Stimulated activated naive CD4-positive, alpha-beta T cell treated with Interleukin-2 at 50 U/mL for 16 hours (primary cell): Measurements from ENCODE around the gene NOC2L.

ENCODE experiments used
- DNase-seq: peaks from one replicate; lab custom pipeline; 2025; lab: John Stamatoyannopoulos, UW

Gene NOC2L

DNA sequence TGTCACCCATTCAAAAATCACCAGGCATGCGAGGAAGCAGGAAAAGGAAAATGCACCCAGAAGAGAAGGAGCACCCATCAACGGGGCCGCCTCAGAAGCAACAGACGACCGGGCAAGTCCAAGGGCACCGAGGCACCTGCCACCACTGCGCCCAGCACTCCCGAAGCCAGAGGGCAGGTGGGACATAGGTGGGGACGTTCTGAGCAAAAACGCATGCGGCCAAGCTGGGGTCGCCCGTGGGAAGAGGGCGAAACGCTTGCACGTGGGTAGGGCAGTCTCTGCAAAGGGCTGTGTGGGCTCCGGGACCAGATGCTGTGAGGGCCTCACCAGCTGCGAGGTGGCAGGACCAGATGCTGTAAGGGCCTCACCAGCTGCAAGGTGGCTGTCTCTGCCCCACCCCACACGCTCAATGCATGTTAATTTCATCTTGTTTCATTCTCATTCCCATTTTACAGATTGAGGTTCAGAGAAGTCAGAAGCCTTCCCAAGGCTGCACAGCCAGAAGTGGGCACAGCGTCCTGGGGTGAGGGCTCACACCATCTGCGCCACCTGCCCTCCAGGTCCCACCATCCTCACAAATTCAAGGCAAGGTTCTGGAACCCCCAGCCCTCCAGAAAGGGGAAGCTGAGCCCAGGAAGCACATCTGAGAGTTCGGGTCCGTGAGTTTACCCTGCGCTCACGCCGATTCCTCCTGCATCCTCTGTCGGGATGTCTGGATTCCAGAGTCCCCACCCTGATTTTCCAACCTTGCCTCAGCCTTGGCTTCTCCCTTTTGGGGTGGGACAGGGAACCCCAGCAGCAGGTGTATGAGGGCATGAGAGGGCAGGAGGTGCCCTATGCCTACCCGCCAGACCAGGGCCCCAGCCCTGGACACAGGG lies 43.5 kb downstream of the NOC2L start:
- DNase-seq: no peak

DNA sequence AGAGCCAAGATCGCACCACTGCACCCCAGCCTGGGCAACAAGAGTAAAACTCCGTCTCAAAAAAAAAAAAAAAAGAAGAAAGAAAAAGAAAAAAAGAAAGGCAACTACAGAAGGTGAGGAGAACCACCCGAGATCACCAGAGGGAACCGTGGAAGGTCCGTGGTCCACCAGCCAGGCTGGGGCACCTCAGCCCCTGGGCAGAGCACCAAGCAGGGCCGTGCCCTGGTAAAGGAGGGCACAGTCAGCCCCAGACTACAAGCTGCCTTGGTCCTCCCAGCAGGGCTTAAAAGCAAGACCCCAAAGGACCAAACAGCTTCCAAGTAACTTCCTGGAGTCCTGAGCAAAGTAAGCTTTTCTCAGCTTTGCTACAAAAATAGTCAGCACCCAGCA lies 44.2 kb downstream of the NOC2L start:
- DNase-seq: no peak

DNA sequence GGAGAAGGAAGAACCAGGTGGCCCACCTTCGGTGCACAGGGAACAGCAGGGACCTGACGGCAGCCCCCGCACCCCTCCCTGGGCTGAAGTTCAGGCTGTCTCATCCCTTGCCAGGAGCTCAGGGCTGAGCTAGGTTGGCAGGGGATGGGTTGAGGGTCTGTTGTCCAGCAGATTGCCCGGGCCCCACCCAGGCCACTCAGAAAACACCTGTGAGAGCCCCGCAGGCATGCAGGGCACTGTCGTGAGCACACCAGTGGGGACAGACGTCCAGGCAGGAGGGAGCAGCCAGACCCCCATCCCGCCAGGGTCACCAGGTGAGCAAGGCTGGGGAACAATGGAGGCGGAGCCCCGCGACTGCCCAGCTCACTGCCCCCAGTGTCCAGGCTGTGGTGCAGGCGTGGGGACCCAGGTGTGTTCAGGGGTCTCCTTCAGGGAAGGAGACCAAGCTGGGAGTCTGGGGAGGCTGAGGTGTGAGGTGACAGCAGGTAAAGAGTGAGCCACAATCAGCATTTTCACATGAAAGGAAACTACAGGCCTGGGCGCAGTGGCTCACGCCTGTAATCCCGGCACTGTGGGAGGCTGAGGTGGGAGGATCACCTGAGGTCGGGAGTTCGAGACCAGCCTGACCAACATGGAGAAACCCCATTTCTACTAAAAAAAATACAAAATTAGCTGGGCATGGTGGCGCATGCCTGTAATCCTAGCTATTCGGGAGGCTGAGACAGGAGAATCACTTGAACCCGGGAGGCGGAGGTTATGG lies 44.7 kb downstream of the NOC2L start:
- DNase-seq: no peak

GRCh38 chr1:913491-914130 lies 45.4 kb downstream of the NOC2L start:
- DNase-seq: no peak

- no peak for DNase-seq
Measured at GRCh38 chr1:912740-913301, 46.2 kb downstream of the NOC2L start.

- no peak for DNase-seq
Measured at GRCh38 chr1:911875-912739, 46.9 kb downstream of the NOC2L start.

DNA sequence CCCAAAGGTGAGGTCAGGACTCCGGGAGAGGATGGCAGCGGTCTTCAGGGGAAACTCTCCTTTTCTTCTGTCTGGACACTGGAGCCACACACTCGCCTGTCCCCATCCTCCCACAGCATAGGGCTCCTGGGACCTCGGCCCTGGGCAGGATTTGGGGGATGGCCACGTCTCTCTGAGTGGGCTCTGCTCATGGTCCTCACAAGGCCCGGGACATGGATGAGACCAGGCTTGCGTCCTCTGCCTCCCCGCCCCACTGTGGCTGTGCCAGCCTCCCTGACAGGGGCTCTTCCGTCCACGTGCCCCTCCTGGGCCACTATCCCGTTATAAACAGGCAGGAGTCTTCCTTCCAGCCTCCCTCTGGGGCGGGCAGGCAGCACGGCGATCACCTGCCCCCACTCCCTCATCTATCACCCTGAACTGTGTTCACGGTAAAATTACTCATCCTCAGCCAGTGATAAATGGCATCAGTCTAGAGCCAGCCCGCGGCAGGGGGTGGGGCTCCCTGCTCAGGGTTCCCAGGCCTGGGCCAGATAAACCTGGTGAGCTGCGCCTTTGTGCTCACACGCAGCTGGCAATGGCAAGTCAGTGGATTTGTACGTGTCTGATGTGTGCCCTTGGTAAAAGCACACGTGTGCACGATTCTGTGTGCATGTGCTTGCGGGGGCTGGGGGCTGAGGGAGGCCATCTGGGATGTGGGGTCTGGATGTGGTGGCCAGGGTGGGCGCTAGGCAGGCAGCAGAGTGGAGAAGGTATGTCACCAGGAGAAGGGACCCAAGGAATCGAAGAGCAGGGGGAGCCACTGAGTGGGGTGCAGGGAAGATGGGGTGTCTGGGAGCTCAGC lies 48.0 kb downstream of the NOC2L start:
- DNase-seq: no peak

DNA sequence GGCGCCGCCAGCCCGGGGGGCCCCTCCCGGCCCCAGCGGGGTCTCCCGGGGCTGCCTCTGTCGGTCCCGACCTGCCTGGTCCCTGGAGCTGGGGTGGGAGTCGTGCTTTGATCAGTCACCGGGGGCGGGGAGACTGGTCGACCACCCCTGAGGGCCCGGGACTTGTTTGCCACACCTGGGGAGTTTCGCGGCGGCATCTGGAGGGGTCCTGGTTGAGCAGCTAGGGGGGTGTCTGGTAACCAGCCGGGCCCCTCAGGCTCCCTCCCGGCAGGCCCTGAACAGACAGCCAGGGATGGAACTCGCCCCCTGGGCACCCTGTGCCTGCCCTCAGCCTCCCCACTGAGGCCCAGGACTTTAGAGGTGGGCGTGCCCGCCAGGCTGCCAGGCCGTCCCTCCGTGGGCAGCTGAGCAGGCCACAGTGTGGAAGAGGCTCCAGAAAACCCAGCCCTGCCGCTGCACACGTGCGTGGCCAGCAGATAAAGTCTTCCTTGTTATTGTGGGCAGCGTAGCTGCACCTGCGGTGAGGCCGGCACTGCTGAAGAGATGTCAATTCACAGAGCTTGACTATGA lies 48.7 kb downstream of the NOC2L start:
- DNase-seq: no peak

DNA sequence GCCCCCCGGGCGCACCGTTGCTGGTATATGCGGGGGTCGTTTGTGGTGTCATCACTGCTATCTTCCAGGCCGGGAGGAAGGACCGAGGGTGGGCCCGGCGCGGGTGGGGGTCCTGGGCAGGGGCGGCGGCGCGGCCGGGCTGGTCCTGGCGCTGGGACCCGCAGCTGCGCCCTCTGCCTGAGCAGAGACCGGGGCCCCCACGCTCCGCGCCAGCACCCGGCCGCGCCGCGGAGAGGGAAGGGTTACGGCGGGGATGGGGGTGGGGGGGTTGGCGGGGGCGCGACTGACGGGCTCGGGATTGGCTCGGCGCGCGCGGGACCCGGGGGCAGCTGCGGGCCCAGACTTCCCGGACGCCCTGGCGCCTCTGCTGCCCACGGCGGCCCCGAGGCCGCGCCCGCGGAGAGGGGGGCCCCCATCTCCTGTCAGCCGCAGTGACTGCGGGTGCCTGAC lies 49.2 kb downstream of the NOC2L start:
- DNase-seq: no peak

DNA sequence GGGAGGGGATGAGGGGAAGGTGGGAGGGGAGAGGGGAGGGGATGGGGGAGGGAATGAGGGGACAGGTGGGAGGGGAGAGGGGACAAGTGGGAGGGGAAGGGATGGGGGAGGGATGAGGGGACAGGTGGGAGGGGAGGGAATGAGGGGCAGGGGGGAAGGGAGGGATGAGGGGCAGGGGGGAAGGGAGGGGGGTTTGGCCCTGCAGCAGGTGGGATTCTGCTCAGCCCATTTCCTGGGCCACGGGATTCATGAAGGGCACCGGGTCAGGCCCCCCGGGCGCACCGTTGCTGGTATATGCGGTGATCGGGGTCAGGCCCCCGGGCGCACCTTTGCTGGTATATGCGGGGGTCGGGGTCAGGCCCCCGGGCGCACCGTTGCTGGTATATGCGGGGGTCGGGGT lies 50.4 kb downstream of the NOC2L start:
- no peak for DNase-seq

GRCh38 chr1:907611-908451 lies 51.2 kb downstream of the NOC2L start:
- no peak for DNase-seq

DNA sequence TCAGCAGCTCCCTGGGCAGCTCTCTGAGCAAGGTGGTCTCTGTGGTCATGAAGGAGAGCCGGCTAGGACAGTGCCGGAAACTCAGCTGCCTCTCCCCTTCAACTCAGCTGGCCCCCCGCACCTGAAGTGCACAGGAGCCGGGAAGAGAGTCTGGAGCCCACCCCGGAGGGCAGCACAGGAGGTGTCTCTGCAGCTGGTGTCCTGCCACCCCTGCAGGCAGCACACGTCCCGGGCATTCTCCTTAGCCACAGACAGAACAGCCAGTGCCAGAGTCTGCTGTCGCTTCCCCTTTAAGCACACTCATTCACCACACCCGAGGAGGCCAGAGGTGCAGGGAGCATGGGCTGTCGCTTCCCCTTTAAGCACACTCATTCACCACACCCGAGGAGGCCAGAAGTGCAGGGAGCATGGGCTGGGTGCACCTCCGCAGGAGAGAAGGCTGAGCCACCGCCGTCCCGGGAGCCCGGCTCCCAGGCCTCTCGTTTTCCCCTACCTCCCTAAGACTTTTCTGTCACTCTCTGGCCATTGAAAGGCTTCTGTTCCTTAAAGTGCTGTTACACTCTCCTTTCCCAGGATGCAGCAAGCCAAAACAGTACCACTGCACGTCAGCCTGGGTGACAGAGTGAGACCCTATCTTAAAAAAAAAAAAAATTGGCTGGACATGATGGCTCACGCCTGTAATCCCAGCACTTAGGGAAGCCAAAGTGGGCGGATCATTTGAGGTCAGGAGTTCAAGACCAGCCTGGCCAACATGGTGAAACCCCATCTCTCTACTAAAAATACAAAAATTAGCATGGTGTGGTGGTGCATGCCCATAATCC lies 52.2 kb downstream of the NOC2L start:
- DNase-seq: no peak

DNA sequence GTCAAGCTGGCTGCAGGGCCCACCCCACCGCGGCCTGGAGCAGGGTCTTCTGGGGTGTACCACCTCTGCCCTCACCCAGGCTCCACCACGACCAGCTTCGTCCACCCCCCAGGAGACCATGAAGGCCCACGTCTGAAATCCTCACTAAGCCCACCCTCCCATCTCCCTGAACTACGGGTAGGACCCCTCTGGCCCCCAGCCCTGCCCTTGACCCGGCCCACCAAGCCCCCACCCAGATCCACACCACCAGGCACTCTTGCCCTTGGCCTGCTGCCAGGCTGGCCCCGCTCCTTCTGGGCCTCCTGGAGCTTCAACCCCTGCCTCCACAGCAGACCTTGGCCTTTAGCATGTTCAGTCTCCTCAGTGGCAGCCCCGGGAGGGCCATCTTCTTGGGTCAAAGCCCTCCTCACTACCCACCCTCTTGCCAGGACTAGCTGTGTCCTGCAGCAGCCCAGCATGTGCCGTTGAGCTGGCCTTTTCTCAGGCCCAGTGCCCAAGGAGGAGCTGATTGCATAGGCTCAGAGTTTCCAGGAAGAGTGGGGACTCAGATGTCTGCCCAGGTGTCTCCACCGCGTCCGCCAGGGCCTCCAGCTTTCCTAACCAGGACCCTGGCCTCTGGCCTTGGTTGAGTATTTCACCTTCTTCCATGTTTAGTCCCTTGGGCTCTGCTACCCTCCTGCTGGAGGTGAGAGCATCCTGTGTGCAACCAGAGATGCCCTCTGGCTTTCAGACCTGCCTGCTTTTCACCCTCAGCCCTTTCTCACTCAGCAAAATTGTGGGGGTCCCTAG lies 53.1 kb downstream of the NOC2L start:
- no peak for DNase-seq

- DNase-seq: no peak
Measured at GRCh38 chr1:905071-905749, 53.8 kb downstream of the NOC2L start.

GRCh38 chr1:904310-904950 lies 54.6 kb downstream of the NOC2L start:
- DNase-seq: peak; percentile 79

DNA sequence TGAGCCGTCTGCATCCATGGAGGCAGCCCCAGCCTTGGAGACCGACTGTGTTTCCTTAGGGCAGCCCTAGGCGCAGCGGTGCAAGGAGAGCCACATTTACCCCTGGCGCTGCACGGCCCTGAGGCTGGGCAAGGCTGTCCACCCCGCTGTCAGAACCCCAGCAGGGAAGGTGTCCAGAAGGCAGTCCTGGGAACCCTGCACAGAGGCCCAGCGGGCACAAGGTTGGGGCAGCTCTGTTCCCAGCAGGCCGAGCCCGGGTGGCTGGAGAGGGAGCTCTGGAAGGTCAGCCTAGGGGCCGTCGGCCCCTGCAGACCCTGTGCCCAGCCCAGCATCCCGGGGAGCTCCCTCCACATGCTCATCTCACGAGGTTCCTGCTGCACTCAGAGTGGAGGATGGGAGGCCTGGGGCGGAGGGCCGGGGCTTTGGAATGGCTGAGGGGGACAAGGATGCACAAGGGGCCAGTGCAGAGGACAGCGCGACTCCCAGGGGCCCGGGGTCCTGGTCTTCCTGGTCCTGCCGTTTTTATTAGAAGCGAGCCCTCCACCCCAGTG lies 55.3 kb downstream of the NOC2L start:
- no peak for DNase-seq
